HUES6 (cell line): ENCODE results near the gene RNF10.

Experiments
- H3K27ac ChIP-seq: 2 replicates; pipeline ENCODE4 v1.7.0; 2013; ENCODE audit warnings: low read depth, mild to moderate bottlenecking, low read length, inconsistent platforms
- H3K27me3 ChIP-seq: 2 replicates; pipeline ENCODE4 v1.6.1; 2013; ENCODE audit warnings: low read length; ENCODE audit not compliant: control insufficient read depth, insufficient read depth
- H3K36me3 ChIP-seq: 2 replicates; pipeline ENCODE4 v1.6.1; 2013; ENCODE audit warnings: low read length; ENCODE audit not compliant: control insufficient read depth, insufficient read depth
- H3K4me1 ChIP-seq: 2 replicates; pipeline ENCODE4 v1.6.1; 2013; ENCODE audit warnings: low read length; ENCODE audit not compliant: control insufficient read depth, insufficient read depth
- H3K4me3 ChIP-seq: 2 replicates; pipeline ENCODE4 v1.5.1; 2013; ENCODE audit warnings: low read depth, low read length
- H3K9ac ChIP-seq: one replicate; pipeline ENCODE4 v1.6.1; 2013; ENCODE audit warnings: mild to moderate bottlenecking, low read length
- H3K9me3 ChIP-seq: 2 replicates; pipeline ENCODE4 v1.6.1; 2013; ENCODE audit warnings: low read depth, low read length; ENCODE audit not compliant: control insufficient read depth, insufficient read depth

The RNF10 gene

DNA sequence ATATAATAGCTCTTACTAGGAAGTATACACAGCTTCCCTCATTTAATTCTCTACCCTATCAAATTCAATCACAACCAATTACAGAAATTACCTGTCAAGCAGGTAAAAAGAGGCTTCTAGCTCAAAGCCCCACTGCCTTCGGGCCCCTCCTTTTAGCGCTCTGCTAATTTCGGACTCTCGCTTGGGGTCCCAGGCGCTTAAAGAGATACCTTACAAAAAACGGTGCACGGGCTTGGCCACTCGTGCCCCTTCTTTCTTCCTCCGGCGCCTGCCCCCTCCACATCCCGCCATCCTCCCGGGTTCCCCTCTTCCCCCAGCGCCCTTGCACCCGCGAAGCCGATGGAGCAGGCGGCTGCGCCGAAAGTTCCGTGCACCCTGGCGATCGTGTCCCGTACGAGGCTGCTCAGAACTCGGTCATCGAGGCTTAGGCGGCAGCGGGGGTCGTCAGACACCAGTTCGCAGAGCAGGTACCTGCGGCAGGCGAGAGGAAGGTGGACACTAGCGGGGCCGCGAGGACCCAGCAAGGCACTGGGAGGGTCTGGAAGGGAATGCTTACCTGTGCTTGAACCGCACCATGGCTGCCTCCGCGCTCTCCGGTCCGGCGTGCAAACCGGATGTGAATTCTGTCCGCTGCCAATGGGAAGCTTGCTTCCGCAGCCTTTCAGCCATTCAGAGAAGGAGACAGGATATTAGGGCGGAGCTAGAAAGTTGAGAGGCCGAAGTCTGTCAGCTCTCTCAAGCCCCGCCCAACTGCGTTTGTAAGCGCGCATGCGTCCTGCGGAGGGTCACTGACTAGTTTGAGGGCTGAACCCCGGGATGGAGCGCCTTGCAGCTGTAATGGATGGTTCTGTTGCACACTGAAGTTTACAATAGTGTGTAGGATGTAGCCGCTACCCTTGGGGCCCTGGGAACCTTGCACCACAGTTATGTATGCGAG, 46.9 kb downstream of the RNF10 start, which contains the start of gene POP5:
POP5 (minus strand) TSS at position 616 of the 937 bp plus-strand sequence; CDS start at position 576, 40 bp downstream.
- no peaks in the 10 kb centered on the region for H3K9me3 ChIP-seq
- H3K4me1 ChIP-seq = peaks cover 3% of the 10 kb centered on the region; the same call in 1 of the 2 replicates
- H3K27me3 ChIP-seq = peaks cover 12% of the 10 kb centered on the region; the same call in 1 of the 2 replicates
- H3K9ac ChIP-seq = peak within 1 kb of the TSS; percentile 91
- peak within 1 kb of the TSS; percentile 96 for H3K4me3 ChIP-seq
- H3K27ac ChIP-seq = peak within 1 kb of the TSS; percentile 2; the same call in 1 of the 2 replicates
- H3K36me3 ChIP-seq = peaks cover 34% of the 10 kb centered on the region

DNA sequence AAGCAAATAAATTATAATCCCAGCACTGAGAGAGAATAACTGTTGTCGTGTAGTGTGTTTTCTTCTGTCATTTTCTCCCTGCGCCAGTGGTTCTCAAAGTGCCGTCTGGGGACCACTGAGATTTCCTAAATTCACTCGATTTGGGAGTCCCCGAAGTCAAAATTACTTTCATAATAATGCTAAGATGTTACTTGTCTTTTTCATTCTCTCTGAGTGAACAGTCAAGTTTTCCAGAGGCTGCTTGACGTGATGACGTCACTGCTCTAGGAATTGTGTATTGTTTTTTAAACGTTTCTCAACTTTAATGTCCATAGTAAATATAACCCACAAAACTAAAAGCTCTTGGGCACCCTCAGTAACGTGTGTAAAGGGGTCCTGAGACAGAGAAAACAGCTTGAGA, 47.8 kb downstream of the RNF10 start:
- Histone ChIP-seq H3K27ac (no peak overlapping the region), H3K4me3 (peak overlapping the region; percentile 96), H3K4me1 (peaks cover 3% of the 10 kb centered on the region; the same call in 1 of the 2 replicates), H3K9me3 (no peaks in the 10 kb centered on the region), H3K9ac (no peak overlapping the region), H3K36me3 (peaks cover 25% of the 10 kb centered on the region), H3K27me3 (peaks cover 12% of the 10 kb centered on the region; the same call in 1 of the 2 replicates)

GRCh38 chr12:120583478-120584030, 49.4 kb downstream of the RNF10 start:
- no peak overlapping the region for H3K9ac ChIP-seq
- H3K27ac ChIP-seq = no peak overlapping the region
- H3K9me3 ChIP-seq = no peaks in the 10 kb centered on the region
- H3K27me3 ChIP-seq = peaks cover 12% of the 10 kb centered on the region; the same call in 1 of the 2 replicates
- peaks cover 3% of the 10 kb centered on the region; the same call in 1 of the 2 replicates for H3K4me1 ChIP-seq
- H3K4me3 ChIP-seq = peak overlapping the region; percentile 14
- H3K36me3 ChIP-seq = peaks cover 12% of the 10 kb centered on the region

DNA sequence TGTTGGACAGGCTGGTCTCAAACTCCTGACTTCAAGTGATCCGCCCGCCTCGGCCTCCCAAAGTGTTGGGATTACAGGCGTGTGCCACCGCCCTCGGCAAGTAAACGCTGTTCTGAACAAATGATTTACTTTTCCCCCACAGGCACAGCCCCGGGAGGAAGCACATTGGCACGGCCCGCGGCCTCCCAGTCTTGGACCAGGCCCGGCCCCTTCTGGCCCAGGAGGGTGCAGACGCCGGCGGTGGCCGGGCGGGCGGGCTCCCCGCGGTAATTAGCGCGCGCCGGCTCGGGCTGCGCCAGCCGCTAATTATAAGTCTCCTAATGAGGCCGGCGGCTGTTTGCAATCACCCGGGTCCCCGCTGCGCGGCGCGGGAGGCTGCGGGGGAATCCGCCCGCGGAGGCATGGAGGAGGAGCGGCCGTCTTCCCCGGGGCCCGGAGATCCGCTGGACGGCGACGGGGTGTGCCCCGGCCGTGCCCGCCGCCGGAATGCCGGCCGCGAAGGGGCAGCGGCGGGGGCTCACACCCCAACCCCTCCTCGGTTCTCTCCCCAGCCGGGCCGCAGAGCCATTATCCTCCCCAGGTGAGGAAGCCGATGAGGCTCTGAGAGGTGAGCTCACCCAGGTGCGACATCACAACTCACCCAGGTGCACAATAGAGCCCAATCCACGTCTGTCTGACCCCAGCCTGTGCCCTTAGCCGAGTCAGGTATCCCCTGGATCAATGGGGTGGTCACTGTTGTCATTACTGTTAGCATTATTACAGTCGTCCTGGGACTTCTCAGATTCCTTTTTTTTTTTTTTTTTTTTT, 50.4 kb downstream of the RNF10 start:
- Histone ChIP-seq H3K9me3 (no peaks in the 10 kb centered on the region), H3K9ac (no peak overlapping the region), H3K36me3 (peaks cover 2% of the 10 kb centered on the region), H3K27ac (no peak overlapping the region), H3K4me1 (peaks cover 3% of the 10 kb centered on the region; the same call in 1 of the 2 replicates), H3K4me3 (peak overlapping the region; percentile 61), H3K27me3 (peaks cover 12% of the 10 kb centered on the region; the same call in 1 of the 2 replicates)

- Histone ChIP-seq H3K27ac (no peak overlapping the region), H3K36me3 (no peaks in the 10 kb centered on the region), H3K9ac (no peak overlapping the region), H3K4me3 (no peak overlapping the region), H3K9me3 (no peaks in the 10 kb centered on the region), H3K27me3 (peaks cover 12% of the 10 kb centered on the region; the same call in 1 of the 2 replicates), H3K4me1 (no peaks in the 10 kb centered on the region)
These were observed 52.0 kb downstream of the RNF10 start for GRCh38 chr12:120586206-120586605.

GRCh38 chr12:120586860-120587259, 52.7 kb downstream of the RNF10 start:
- no peaks in the 10 kb centered on the region for H3K36me3 ChIP-seq
- H3K9me3 ChIP-seq = no peaks in the 10 kb centered on the region
- no peak overlapping the region for H3K27ac ChIP-seq
- no peak overlapping the region for H3K4me3 ChIP-seq
- H3K9ac ChIP-seq = no peak overlapping the region
- peaks cover 12% of the 10 kb centered on the region; the same call in 1 of the 2 replicates for H3K27me3 ChIP-seq
- peaks cover 3% of the 10 kb centered on the region; the same call in 1 of the 2 replicates for H3K4me1 ChIP-seq

- Histone ChIP-seq H3K9me3 (no peaks in the 10 kb centered on the region), H3K4me1 (peaks cover 6% of the 10 kb centered on the region; the same call in 1 of the 2 replicates), H3K4me3 (no peak overlapping the region), H3K27ac (no peak overlapping the region), H3K9ac (no peak overlapping the region), H3K36me3 (no peaks in the 10 kb centered on the region), H3K27me3 (peaks cover 12% of the 10 kb centered on the region; the same call in 1 of the 2 replicates)
These were observed 54.2 kb downstream of the RNF10 start for GRCh38 chr12:120588371-120588770.

GRCh38 chr12:120588948-120589930, 55.1 kb downstream of the RNF10 start:
- H3K4me1 ChIP-seq = peaks cover 6% of the 10 kb centered on the region; the same call in 1 of the 2 replicates
- no peaks in the 10 kb centered on the region for H3K36me3 ChIP-seq
- H3K9me3 ChIP-seq = no peaks in the 10 kb centered on the region
- H3K27me3 ChIP-seq = peaks cover 5% of the 10 kb centered on the region; the same call in 1 of the 2 replicates
- no peak overlapping the region for H3K9ac ChIP-seq
- no peak overlapping the region for H3K27ac ChIP-seq
- H3K4me3 ChIP-seq = no peak overlapping the region

DNA sequence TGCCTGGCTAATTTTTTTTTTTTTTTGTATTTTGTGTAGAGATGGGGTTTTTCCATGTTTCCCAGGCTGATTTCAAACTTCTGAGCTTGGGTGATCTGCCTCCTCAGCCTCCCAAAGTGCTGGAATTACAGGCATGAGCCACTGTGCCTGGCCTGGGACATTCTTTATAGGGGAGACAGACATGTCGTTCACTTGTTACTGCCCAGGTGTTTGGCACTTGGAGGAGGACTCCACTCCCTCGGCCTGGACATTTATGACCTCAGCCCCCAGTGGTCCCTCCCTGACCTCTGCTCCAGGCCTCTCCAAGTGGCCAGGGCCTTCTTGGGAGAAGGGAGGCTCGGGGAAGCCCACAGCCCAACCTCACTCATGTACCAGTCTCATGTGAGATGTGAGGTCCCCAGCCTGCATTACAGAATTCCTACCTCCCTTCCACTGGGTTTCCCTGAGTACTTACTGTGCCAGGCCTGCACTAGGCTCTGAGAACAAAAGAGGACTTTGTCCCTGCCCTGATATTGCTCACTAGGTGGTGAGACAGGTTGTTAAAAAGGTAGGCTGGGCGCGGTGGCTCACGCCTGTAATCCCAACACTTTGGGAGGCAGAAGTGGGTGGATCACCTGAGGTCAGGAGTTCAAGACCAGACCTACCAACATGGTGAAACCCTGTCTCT, 56.7 kb downstream of the RNF10 start:
- no peaks in the 10 kb centered on the region for H3K36me3 ChIP-seq
- no peaks in the 10 kb centered on the region; the same call in 1 of the 2 replicates for H3K27me3 ChIP-seq
- H3K27ac ChIP-seq = no peak overlapping the region
- no peak overlapping the region for H3K9ac ChIP-seq
- peaks cover 6% of the 10 kb centered on the region; the same call in 1 of the 2 replicates for H3K4me1 ChIP-seq
- H3K4me3 ChIP-seq = no peak overlapping the region
- H3K9me3 ChIP-seq = no peaks in the 10 kb centered on the region
